ENCODE measurements around the gene GDPD5. TPM values are rescaled to one million over a fixed set of nuclear protein-coding genes. Genes with fewer than 3 reads are reported as not detected.

GDPD5 gene
- total and polyA plus RNA-seq, 9 of the 15 experiments (the other 6 are each of a cell fraction or from before 2014, with no cell fraction given), result 0.32 to 27.3 (median 8.0) TPM

- TF ChIP-seq SMARCC2 (IDR thresholded peaks at IDR 0.05; ENCODE audit: low read depth) (peak; percentile 63; the same call in 1 of the 2 replicates), HIVEP1 (CRISPR knock-in tag; IDR thresholded peaks at IDR 0.05) (no peak), CXXC5 (CRISPR knock-in tag; IDR thresholded peaks at IDR 0.05) (peak; percentile 98), SNRNP70 (optimal IDR thresholded peaks at IDR 0.05; ENCODE audit: low read depth, low read length) (peak; percentile 55), TAF9B (IDR thresholded peaks at IDR 0.05; ENCODE audit: partially characterized antibody) (peak; percentile 100), PHB2 (IDR thresholded peaks at IDR 0.05; ENCODE audit: low read depth) (no peak), FOXJ3 (CRISPR knock-in tag; IDR thresholded peaks at IDR 0.05) (no peak), MLLT1 (IDR thresholded peaks at IDR 0.05) (peak; percentile 62 to 76; a peak in 2 of 4 replicates), XRCC5 (IDR thresholded peaks at IDR 0.05; ENCODE audit: low read depth, low read length) (peak; percentile 76), ZNF140 (CRISPR knock-in tag; IDR thresholded peaks at IDR 0.05) (no peak), ZNF707 (CRISPR knock-in tag; conservative IDR thresholded peaks at IDR 0.05) (no peak), ARID4B (CRISPR knock-in tag; IDR thresholded peaks at IDR 0.05) (peak; percentile 96), MEIS2 (IDR thresholded peaks at IDR 0.05; ENCODE audit: partially characterized antibody) (no peak), ZNF253 (CRISPR knock-in tag; conservative IDR thresholded peaks at IDR 0.05) (no peak), ZNF444 (CRISPR knock-in tag; IDR thresholded peaks at IDR 0.05) (no peak), HES1 (IDR thresholded peaks at IDR 0.05; ENCODE audit: low read depth) (no peak)
These were observed 126.2 kb downstream of the GDPD5 start, which contains the start of gene RPS3 (continued) for GRCh38 chr11:75399344-75400145.
